Measurements from ENCODE around the gene GRK3.

Gene GRK3

GRCh38 chr22:25754527-25755202, 190.2 kb downstream of the GRK3 start:
- Histone ChIP-seq H3K27ac (peak overlapping the region; percentile 79 to 85), H3K4me3 (peak overlapping the region; percentile 55)
- peak; percentile 97 for DNase-seq (ENCODE audit: low spot score)
- TF ChIP-seq CTCF (IDR thresholded peaks at IDR 0.05): no peak

- no peak for DNase-seq (ENCODE audit: low spot score)
- TF ChIP-seq CTCF (IDR thresholded peaks at IDR 0.05): no peak
- no peak overlapping the region for H3K4me3 ChIP-seq
- peak overlapping the region in 1 of 2 donors; percentile 21 for H3K27ac ChIP-seq
These were observed 193.2 kb downstream of the GRK3 start for GRCh38 chr22:25757686-25758085.

- Histone ChIP-seq H3K4me3 (no peak overlapping the region), H3K27ac (no peak overlapping the region)
- no peak for DNase-seq (ENCODE audit: low spot score)
- TF ChIP-seq CTCF (IDR thresholded peaks at IDR 0.05): no peak
These were observed 193.8 kb downstream of the GRK3 start for GRCh38 chr22:25758316-25758715.

- TF ChIP-seq CTCF (IDR thresholded peaks at IDR 0.05): no peak
- no peak for DNase-seq (ENCODE audit: low spot score)
- H3K27ac ChIP-seq: peak overlapping the region; percentile 76 to 78
- no peak overlapping the region for H3K4me3 ChIP-seq
These were observed 195.4 kb downstream of the GRK3 start for GRCh38 chr22:25759825-25760231.

- DNase-seq (ENCODE audit: low spot score): no peak
- Histone ChIP-seq H3K4me3 (no peak overlapping the region), H3K27ac (peak overlapping the region; percentile 76 to 78)
- no peak for TF ChIP-seq CTCF (IDR thresholded peaks at IDR 0.05)
These were observed 195.8 kb downstream of the GRK3 start for GRCh38 chr22:25760294-25760693.

- no peak for DNase-seq (ENCODE audit: low spot score)
- peak overlapping the region in 1 of 2 donors; percentile 12 for H3K27ac ChIP-seq
- H3K4me3 ChIP-seq: no peak overlapping the region
- no peak for TF ChIP-seq CTCF (IDR thresholded peaks at IDR 0.05)
These were observed 196.5 kb downstream of the GRK3 start for GRCh38 chr22:25760848-25761595.

GRCh38 chr22:25762147-25762546, 197.7 kb downstream of the GRK3 start:
- DNase-seq (ENCODE audit: low spot score): no peak
- Histone ChIP-seq H3K4me3 (no peak overlapping the region), H3K27ac (peak overlapping the region in 1 of 2 donors; percentile 44)
- no peak for TF ChIP-seq CTCF (IDR thresholded peaks at IDR 0.05)

Measured in coronary artery (tissue), 2 donors.